Panc1 (cell line): Measurements from ENCODE around the gene HAGH.

Source experiments
- CTCF ChIP-seq: fragments of 450-650 bp; IDR thresholded peaks from 2 replicates; pipeline ENCODE4 v1.5.1; 2017; ENCODE audit warnings: mild to moderate bottlenecking
- POLR2AphosphoS5 ChIP-seq: IDR thresholded peaks from 2 replicates; pipeline ENCODE4 v1.6.1; 2012; ENCODE audit warnings: mild to moderate bottlenecking, low read depth, low read length, moderate library complexity
- REST ChIP-seq, 2 experiments: IDR thresholded peaks; 2 replicates each; pipeline ENCODE4 v1.6.1; 2011 to 2012; ENCODE audit warnings: low read depth in 2 of 2, control low read depth in 1 of 2, low read length in 1 of 2, mild to moderate bottlenecking in 1 of 2, moderate library complexity in 1 of 2; ENCODE audit not compliant: insufficient read depth in 1 of 2
- SIN3A ChIP-seq: IDR thresholded peaks from 2 replicates; pipeline ENCODE4 v1.6.1; 2012; ENCODE audit warnings: low read depth, mild to moderate bottlenecking, low read length, moderate library complexity, borderline replicate concordance; ENCODE audit not compliant: insufficient read depth

GRCh38 chr16:1789643-1790045 is 37.0 kb downstream of the HAGH start:
- TF ChIP-seq CTCF, result no peak
- no peak for TF ChIP-seq REST (IDR thresholded peaks at IDR 0.05; ENCODE audit: insufficient read depth in 1 of 2, low read depth in 2 of 2, low read length in 1 of 2)
- TF ChIP-seq POLR2AphosphoS5, result no peak
- TF ChIP-seq SIN3A, result no peak
